ENCODE measurements around the gene LIX1L. TPM values are rescaled to one million over a fixed set of nuclear protein-coding genes. Genes with fewer than 3 reads are reported as not detected.

The LIX1L gene
- total and polyA plus RNA-seq, 2 of the 4 experiments (the other 2 are of a cell fraction), result 14.7 to 28.8 TPM

- peaks cover 20% of the 10 kb centered on the region; the same call in 1 of the 2 replicates for H4K20me1 ChIP-seq (ENCODE audit: insufficient read depth, low read length)
- peak overlapping the region; percentile 32; the same call in 1 of the 2 replicates for H3K4ac ChIP-seq (ENCODE audit: low read depth, low read length)
- no peak overlapping the region for H3K27ac ChIP-seq (ENCODE audit: insufficient read depth, low read length)
- H3K36me3 ChIP-seq (ENCODE audit: control insufficient read depth, insufficient read depth, low read length), result peaks cover 6% of the 10 kb centered on the region
- peak overlapping the region; percentile 76 for H3K23ac ChIP-seq (ENCODE audit: low read depth, low read length)
- no TSS peak for BruUV-seq (replicated peaks)
- H2BK20ac ChIP-seq (ENCODE audit: low read depth, low read length), result no peak overlapping the region
- H3K56ac ChIP-seq (ENCODE audit: extremely low read depth, insufficient read depth, low read length), result no peak overlapping the region
- H2AK5ac ChIP-seq (ENCODE audit: low read depth, low read length), result peak overlapping the region; percentile 29
- peak overlapping the region; percentile 80 for H3K4me2 ChIP-seq (ENCODE audit: low read depth, low read length)
- ATAC-seq (ENCODE audit: low read depth) (no peak), DNase-seq (no peak)
- H4K91ac ChIP-seq (ENCODE audit: insufficient read depth, low read depth, low read length), result no peak overlapping the region
- no peaks in the 10 kb centered on the region for H3K27me3 ChIP-seq (ENCODE audit: control insufficient read depth, insufficient read depth, low read length)
- peak overlapping the region; percentile 7 for H2AK9ac ChIP-seq (replicated peaks; ENCODE audit: low read depth, low read length, poor library complexity)
- no peak overlapping the region for H2AFZ ChIP-seq (replicated peaks; ENCODE audit: low read length, poor library complexity)
- peaks cover 25 to 66% of the 10 kb centered on the region in 2 experiments for H3K79me1 ChIP-seq (ENCODE audit: low read depth in 1 of 2, low read length in 2 of 2)
- H3K4me1 ChIP-seq (ENCODE audit: control insufficient read depth, insufficient read depth, low read length), result peaks cover 2% of the 10 kb centered on the region
- peaks cover 15% of the 10 kb centered on the region for H3K9me1 ChIP-seq (ENCODE audit: insufficient read depth, low read length)
- H2BK15ac ChIP-seq (ENCODE audit: low read depth, low read length), result no peak overlapping the region; the same call in 2 of the 3 replicates
- POLR2A ChIA-PET (ENCODE audit: unreplicated experiment), result no interaction called here
- no peak overlapping the region for H3K18ac ChIP-seq (ENCODE audit: low read depth, low read length)
- no CpG with 5 or more reads among the region's 2 CpGs for WGBS, 2 experiments (ENCODE audit: extremely low coverage in 2 of 2, insufficient read length in 1 of 2)
- CTCF ChIA-PET, result no interaction called here
- intact Hi-C loops (cut with micrococcal nuclease), result loop anchor here (5.0 to 10.0 kb wide), 2 partner anchors 61 to 98 kb away; partner anchors contain the start of gene PIAS3
- no peak overlapping the region for H3K4me3 ChIP-seq (ENCODE audit: insufficient read depth, low read depth, low read length)
- no peak overlapping the region for H2BK5ac ChIP-seq (ENCODE audit: low read depth, low read length, poor library complexity, severe bottlenecking)
- no peak overlapping the region for H2BK120ac ChIP-seq (ENCODE audit: low read depth, low read length)
- dilution Hi-C loops (cut with HindIII; ENCODE audit: low sequenced_read_pairs, unreplicated experiment), result no loop called here
- H4K8ac ChIP-seq (ENCODE audit: low read depth in 2 of 2, low read length in 2 of 2), result no peak overlapping the region
- in situ Hi-C loops (cut with MboI; ENCODE audit: low sequenced_read_pairs), result no loop called here
- TF ChIP-seq, protein P1, sequence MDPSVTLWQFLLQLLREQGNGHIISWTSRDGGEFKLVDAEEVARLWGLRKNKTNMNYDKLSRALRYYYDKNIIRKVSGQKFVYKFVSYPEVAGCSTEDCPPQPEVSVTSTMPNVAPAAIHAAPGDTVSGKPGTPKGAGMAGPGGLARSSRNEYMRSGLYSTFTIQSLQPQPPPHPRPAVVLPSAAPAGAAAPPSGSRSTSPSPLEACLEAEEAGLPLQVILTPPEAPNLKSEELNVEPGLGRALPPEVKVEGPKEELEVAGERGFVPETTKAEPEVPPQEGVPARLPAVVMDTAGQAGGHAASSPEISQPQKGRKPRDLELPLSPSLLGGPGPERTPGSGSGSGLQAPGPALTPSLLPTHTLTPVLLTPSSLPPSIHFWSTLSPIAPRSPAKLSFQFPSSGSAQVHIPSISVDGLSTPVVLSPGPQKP (IDR thresholded peaks at IDR 0.05; ENCODE audit: borderline replicate concordance, low read depth, low read length), result no peak
- TF ChIP-seq RAD21 (IDR thresholded peaks at IDR 0.05; ENCODE audit: low read length), result no peak
- no peak for TF ChIP-seq RFX5 (IDR thresholded peaks at IDR 0.05; ENCODE audit: low read depth, low read length)
- no peak for TF ChIP-seq CEBPB (IDR thresholded peaks at IDR 0.05; ENCODE audit: low read depth, low read length)
- TF ChIP-seq MAZ (IDR thresholded peaks at IDR 0.05; ENCODE audit: borderline replicate concordance, low read depth, low read length), result no peak
- H3K14ac ChIP-seq (replicated peaks; ENCODE audit: low read depth, low read length), result peak overlapping the region; percentile 87
- H4K5ac ChIP-seq (ENCODE audit: low read depth, low read length), result no peak overlapping the region
- H3K9ac ChIP-seq (ENCODE audit: low read depth, low read length), result peak overlapping the region; percentile 10; the same call in 1 of the 2 replicates
- no peaks in the 10 kb centered on the region for H3K9me3 ChIP-seq (ENCODE audit: control insufficient read depth, insufficient read depth, low read length)
Measured at GRCh38 chr1:145955436-145955835, 2.4 kb downstream of the LIX1L start.

Data from IMR-90 (cell line).